Activated CD4-positive, CD25-positive, alpha-beta regulatory T cell treated with anti-CD3 and anti-CD28 coated beads, Interleukin-2, amount 50 U/mL, for 72 hours (primary cell): Measurements from ENCODE around the gene PF4V1.
"Not testable (repeated sequence)": the region's sequence is repeated elsewhere in the genome, so short reads cannot be mapped to it uniquely, and the experiment has no call there.

Experiments used
- DNase-seq: peaks from one replicate; pipeline ENCODE4 v3.0.0; 2021

Gene PF4V1

GRCh38 chr4:73870768-73871167 lies 17.7 kb downstream of the PF4V1 start:
- DNase-seq = no peak

- no peak for DNase-seq
Measured at GRCh38 chr4:73871511-73872310, 18.6 kb downstream of the PF4V1 start.

- DNase-seq = no peak
Measured at GRCh38 chr4:73872316-73873108, 19.4 kb downstream of the PF4V1 start.

GRCh38 chr4:73874386-73874785 lies 21.3 kb downstream of the PF4V1 start:
- no peak for DNase-seq

- DNase-seq = no peak
Measured at GRCh38 chr4:73875401-73875800, 22.3 kb downstream of the PF4V1 start.

- no peak for DNase-seq
Measured at GRCh38 chr4:73883306-73883705, 30.2 kb downstream of the PF4V1 start.

- DNase-seq = no peak
Measured at GRCh38 chr4:73885574-73886267, 32.6 kb downstream of the PF4V1 start.

GRCh38 chr4:73891326-73891725 lies 38.2 kb downstream of the PF4V1 start:
- no peak for DNase-seq

- no peak for DNase-seq
Measured at GRCh38 chr4:73891739-73892405, 38.8 kb downstream of the PF4V1 start.

- no peak for DNase-seq
Measured at GRCh38 chr4:73892966-73893365, 39.9 kb downstream of the PF4V1 start.

GRCh38 chr4:73894001-73894400 lies 40.9 kb downstream of the PF4V1 start:
- no peak for DNase-seq

GRCh38 chr4:73895201-73896175 lies 42.4 kb downstream of the PF4V1 start:
- DNase-seq = no peak

GRCh38 chr4:73896416-73896815 lies 43.3 kb downstream of the PF4V1 start:
- DNase-seq = no peak

GRCh38 chr4:73897380-73898136 lies 44.5 kb downstream of the PF4V1 start:
- no peak for DNase-seq

GRCh38 chr4:73899338-73899737 lies 46.2 kb downstream of the PF4V1 start:
- DNase-seq = not testable (repeated sequence)

- no peak for DNase-seq
Measured at GRCh38 chr4:73901031-73901430, 47.9 kb downstream of the PF4V1 start.

- no peak for DNase-seq
Measured at GRCh38 chr4:73902038-73902637, 49.0 kb downstream of the PF4V1 start.

- no peak for DNase-seq
Measured at GRCh38 chr4:73902817-73903547, 49.9 kb downstream of the PF4V1 start.
